UCSD-AML1 (cell line): ENCODE data around the gene MOGAT1.
A peak's percentile ranks its signal among the peaks of the same experiment; 100 is the strongest.

Experiments
- DNase-seq: peaks from one replicate; lab custom pipeline; 2025; ENCODE audit not compliant: unreplicated experiment; lab: John Stamatoyannopoulos, UW

MOGAT1 gene, protein sequence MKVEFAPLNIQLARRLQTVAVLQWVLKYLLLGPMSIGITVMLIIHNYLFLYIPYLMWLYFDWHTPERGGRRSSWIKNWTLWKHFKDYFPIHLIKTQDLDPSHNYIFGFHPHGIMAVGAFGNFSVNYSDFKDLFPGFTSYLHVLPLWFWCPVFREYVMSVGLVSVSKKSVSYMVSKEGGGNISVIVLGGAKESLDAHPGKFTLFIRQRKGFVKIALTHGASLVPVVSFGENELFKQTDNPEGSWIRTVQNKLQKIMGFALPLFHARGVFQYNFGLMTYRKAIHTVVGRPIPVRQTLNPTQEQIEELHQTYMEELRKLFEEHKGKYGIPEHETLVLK

DNA sequence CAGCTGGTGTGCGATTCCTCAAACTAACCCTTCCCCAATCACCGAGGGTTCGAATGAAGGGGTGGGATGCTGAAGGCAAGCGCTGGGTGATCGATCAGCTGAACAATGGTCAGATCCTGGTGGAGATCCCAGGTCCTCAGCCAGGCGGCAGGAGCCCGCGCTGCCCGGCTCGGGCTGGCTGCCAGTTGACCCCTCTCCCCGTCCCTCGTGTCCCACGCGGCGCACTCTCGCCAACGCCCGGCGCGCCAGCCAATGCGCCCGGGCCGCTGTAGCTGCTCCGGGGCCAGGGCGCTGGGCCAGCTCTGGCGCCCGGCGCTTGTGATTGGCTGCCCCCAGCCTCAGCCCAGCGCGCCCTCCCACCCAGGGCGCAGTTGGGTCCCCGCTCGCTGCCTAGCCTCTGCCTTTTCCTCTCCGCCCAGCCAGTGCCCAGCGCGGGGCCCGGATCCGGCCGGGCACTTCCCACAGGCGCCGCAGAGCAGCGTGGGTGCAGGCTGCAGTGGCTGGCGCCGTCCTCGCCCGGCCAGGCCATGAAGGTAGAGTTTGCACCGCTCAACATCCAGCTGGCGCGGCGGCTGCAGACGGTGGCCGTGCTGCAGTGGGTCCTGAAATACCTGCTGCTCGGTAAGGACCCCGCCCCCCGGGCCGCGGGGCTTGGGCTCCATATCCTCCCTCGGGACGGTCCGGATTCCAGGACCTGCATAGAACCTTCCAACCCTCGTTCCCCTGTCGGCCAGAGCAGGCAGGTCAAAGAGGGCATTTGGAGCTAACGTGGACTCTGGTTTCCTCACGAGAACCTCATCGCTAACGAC lies at the start of gene MOGAT1:
Gene MOGAT1, plus strand, starts transcription at position 400 of the 809 bp plus-strand sequence. Its CDS starts 128 bp downstream, at position 528.
- DNase-seq: no peak

- DNase-seq: no peak
Measured at GRCh38 chr2:222621893-222622292, 49.6 kb upstream of the MOGAT1 start.

- DNase-seq: no peak
Measured at GRCh38 chr2:222622910-222623309, 48.5 kb upstream of the MOGAT1 start.

DNA sequence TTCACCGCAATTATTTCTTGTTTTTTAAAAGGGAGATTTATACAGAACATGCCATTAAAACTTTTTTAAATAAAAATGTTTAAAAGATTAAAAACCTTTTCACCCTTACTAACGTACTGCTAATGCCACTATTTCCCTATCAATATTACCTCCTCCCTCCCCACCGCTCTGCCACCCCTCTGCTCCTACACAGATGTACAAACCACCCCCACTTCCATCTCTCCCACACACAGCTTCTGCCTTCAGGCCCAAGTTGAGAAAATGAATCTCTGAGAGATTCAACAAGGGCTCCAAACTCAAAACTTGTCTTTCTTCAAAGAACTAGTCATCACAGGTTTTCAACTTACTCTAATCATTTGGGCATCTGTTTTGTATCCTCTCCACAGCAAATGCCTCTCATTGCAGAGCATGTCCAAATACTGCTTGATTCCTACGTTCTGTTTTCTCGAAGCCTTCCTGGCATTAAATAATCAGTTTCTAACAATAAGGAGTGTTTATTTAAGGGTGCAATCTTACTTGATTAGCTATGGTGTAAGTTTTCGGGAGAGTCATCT lies 47.6 kb upstream of the MOGAT1 start:
- no peak for DNase-seq

DNA sequence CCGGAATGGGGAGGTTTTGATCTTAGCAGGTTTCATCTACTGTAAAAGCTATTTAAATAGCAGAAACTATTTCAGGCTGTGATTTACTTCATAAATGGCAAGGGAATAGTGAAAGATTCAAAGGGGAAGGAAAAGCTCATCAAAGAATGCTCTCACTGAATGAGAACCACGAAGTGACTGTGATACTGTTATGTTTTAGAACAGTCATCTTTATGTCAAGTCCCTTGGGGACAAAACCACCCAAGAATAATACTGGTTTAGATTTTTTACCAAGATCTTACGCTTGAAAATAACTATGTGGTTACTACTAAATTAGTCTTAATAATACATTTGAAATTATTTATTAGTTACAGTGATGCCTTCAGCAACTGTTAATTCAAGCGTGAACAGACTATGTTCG lies 43.7 kb upstream of the MOGAT1 start:
- DNase-seq: no peak

DNA sequence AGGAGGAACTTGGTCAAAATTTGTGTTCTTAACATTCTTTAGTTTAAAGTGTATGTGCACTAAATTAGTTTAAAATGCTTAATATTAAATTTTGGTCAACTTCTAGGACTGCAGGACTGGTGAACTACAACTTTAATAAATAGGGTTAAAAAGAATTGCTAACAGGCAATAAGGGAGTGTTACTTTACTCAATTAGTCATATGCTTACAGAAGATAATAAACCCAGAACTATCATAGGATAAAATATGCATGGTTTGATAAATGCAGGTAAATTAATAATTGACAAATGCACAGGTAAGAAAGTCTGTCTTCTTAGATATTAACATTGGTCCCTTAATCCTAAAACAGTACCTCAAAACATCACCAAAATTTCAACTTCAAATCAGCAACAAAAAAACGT lies 36.2 kb upstream of the MOGAT1 start:
- DNase-seq: no peak

- no peak for DNase-seq
Measured at GRCh38 chr2:222637067-222637466, 34.4 kb upstream of the MOGAT1 start.

GRCh38 chr2:222641336-222641735 lies 30.1 kb upstream of the MOGAT1 start:
- no peak for DNase-seq

- DNase-seq: no peak
Measured at GRCh38 chr2:222643134-222643533, 28.3 kb upstream of the MOGAT1 start.

GRCh38 chr2:222646008-222646407 lies 25.4 kb upstream of the MOGAT1 start:
- DNase-seq: no peak

GRCh38 chr2:222649801-222650200 lies 21.7 kb upstream of the MOGAT1 start:
- no peak for DNase-seq

DNA sequence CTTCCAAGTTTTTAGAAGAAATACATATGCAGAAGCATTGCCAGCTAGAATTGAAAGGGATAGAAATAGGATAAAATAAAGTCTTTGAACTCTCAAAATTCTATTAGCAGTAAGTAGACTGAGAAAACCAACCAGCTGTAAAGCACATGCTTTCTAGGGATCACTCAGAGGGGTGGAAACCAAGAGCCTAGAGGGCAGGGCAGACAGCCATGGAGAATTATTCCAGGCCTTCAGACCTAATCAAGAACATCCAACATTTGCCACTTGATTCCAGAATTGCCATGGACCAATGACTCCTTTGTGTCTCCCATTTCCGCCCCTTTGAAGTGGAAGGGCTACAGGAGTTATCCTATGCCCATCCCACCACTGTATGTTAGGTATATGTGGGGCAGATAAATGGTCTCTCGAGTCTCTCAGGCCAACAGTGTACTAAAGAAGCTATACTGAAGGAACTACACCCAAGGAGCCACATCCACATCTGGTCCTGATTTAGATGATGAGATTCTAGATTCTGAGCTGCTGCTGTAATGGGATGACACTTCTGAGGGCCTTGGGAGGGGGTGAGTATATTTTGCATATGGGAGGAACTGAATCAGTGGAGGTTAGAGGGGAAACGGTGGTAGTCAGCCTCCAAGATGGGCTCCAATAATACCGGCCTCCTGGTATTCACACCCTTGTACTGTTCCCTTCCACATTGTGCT lies 19.6 kb upstream of the MOGAT1 start:
- DNase-seq: no peak

- no peak for DNase-seq
Measured at GRCh38 chr2:222652491-222653255, 18.8 kb upstream of the MOGAT1 start.

DNA sequence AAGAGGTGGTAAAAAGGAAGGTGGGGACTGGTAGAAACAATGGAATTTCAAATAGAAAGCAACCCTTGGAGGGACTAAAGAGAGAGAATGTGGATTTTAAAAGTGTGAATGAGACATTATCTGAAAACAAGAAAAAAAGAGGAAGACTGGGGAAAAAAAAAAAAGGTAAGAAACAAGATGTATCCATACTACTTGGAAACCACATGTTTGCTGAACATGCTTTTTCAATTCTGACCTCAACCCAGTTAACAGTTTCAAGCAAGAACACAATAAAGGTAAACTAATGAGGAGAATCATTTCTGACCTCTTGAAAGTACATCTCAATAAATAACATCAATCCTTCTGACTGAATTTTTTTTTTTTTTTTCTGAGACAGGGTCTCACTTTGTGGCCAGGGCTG lies 18.2 kb upstream of the MOGAT1 start:
- no peak for DNase-seq

GRCh38 chr2:222655787-222656525 lies 15.5 kb upstream of the MOGAT1 start, which contains the start of gene FARSB:
Gene FARSB (minus strand): TSS chr2:222656092. CDS start chr2:222656073, 19 bp downstream.
- peak; percentile 91 for DNase-seq

DNA sequence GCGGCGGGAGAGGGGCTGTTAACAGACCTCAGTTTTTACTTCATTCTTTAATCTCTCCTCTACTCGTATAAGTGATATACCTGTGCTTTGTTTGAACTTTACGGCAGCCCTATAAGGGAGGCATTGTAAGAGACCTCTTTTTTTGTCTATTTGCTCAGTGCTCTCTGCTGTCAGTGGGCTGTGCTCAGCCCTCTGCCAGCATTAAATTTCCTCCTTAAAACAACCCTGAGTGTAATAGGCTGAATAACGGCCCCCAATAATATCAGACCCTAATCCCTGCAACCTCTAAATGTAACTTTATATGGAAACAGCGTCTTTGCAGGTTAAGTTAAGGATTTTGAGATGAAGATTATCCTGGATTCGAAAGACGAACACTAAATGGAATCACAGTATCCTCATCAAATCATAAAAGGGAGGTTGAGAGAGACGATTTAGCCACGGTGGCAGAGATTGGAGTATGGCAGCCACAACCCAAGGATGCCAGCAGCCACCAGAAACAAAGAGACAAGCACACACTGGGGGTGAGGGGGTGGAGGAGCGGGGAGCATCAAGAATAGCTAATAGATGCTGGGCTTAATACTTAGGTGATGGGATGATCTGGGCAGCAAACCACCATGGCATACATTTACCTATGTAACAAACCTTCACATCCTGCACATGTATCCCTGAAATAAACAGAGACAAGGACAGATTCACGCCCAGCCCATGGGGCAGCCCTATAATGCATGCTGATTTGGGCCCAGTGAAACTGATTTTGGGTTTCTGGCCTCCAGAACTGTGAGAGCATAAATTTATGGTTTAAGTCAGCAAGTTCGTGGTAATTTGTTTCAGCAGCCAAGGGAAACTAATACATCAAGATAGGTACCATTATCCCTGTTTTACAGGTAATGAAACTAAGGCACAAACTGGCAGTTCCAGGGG lies 14.7 kb upstream of the MOGAT1 start:
- DNase-seq: no peak

DNA sequence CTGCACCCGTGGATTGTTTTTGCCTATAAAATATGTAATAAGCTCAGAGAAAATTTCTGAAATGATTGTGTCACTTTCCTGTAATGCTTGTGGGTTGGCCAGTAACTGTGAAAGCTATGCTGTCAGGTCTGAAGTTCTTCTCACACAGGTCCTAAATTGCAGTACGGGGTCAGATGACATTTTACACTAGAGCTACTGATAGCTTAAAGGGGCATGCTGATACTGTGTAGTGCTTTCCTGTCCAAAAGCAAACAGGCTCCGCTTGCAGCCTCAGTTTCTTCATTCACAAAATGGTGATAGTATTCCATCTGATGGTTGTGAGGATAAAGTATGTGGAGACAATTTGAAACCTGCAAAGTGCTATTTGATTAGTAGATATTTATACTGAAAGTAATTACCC lies 8.0 kb upstream of the MOGAT1 start:
- no peak for DNase-seq

- DNase-seq: no peak
Measured at GRCh38 chr2:222668494-222669154, 2.8 kb upstream of the MOGAT1 start.
